ENCODE results near the gene CNOT4.

Gene CNOT4

DNA sequence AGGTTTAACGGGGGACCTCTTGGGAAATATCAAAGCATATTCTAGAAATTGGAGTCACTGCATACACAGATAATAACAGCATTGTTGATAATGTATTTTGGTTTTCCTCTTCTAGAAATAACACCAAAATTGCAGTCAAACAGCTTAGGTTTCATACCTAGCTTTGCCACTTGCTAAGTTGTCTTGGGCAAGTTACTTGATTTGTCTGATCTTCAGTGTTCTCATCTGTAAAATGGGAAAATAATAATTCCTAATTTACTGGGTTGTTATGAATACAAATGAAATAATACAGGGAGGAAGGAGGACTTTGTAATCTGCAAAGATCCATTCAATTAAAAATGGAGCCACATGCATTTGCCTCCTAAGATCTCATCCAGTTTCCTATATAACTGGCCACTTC, 27.6 kb upstream of the CNOT4 start:
- Mint-ChIP-seq H3K4me1 (no peaks in the 10 kb centered on the region), H3K9me3 (no peaks in the 10 kb centered on the region)
- TF ChIP-seq, protein P1, sequence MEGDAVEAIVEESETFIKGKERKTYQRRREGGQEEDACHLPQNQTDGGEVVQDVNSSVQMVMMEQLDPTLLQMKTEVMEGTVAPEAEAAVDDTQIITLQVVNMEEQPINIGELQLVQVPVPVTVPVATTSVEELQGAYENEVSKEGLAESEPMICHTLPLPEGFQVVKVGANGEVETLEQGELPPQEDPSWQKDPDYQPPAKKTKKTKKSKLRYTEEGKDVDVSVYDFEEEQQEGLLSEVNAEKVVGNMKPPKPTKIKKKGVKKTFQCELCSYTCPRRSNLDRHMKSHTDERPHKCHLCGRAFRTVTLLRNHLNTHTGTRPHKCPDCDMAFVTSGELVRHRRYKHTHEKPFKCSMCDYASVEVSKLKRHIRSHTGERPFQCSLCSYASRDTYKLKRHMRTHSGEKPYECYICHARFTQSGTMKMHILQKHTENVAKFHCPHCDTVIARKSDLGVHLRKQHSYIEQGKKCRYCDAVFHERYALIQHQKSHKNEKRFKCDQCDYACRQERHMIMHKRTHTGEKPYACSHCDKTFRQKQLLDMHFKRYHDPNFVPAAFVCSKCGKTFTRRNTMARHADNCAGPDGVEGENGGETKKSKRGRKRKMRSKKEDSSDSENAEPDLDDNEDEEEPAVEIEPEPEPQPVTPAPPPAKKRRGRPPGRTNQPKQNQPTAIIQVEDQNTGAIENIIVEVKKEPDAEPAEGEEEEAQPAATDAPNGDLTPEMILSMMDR (IDR thresholded peaks at IDR 0.05), result no peak

DNA sequence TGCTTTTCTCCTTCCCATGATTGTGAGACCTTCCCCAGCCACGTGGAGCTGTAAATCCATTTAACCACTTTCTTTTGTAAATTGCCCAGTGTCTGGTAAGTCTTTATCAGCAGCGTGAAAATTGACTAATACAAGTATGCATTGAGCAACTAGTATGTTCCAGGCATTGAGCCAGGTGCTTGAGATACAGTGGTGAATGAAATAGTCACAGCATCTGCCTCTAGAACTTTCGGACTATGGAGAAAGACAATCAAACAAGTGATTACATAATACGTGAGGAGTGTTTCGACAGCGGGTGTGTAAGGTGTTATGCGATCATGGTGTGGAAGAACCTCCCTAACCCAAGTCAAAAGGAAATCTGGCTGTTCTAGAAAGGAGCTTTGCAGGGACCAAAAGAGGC, 26.2 kb upstream of the CNOT4 start:
- H3K27me3 Mint-ChIP-seq (ENCODE audit: low read depth, poor library complexity), result no peaks in the 10 kb centered on the region
- H3K27ac Mint-ChIP-seq, result no peak overlapping the region
- DNase-seq, result no peak
- no peaks in the 10 kb centered on the region for H3K9me3 Mint-ChIP-seq
- no peak overlapping the region for H3K4me3 Mint-ChIP-seq
- no peaks in the 10 kb centered on the region for H3K36me3 Mint-ChIP-seq (ENCODE audit: low read depth)
- TF ChIP-seq, protein P1 (IDR thresholded peaks at IDR 0.05), result no peak
- H3K4me1 Mint-ChIP-seq, result no peaks in the 10 kb centered on the region

More for the DNA sequence above, 27.6 kb upstream of the CNOT4 start:
- DNase-seq, result no peak
- no peaks in the 10 kb centered on the region for H3K36me3 Mint-ChIP-seq (ENCODE audit: low read depth)
- H3K27me3 Mint-ChIP-seq (ENCODE audit: low read depth, poor library complexity), result no peaks in the 10 kb centered on the region
- H3K4me3 Mint-ChIP-seq, result no peak overlapping the region
- H3K27ac Mint-ChIP-seq, result no peak overlapping the region

DNA sequence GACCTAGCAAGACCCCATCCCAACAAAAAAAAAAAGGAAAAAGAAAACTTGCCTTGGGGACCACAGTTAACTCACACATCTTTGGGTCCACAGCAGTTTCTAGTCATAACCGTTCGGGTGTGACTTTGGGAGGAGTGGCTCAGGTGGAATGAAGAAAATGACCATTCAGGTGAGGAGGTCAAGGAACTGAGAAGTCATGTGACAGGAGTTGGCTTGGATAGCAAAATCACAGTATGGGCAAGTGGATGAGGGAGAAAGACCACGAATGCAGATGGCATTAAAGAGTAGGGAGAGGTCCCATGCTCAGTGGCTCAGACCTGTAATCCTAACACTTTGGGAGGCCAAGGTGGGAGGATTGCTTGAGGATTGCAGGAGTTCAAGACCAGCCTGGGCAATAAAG, 17.1 kb upstream of the CNOT4 start:
- Mint-ChIP-seq H3K9me3 (no peaks in the 10 kb centered on the region), H3K27me3 (ENCODE audit: low read depth, poor library complexity) (peaks cover 13% of the 10 kb centered on the region), H3K4me1 (no peaks in the 10 kb centered on the region), H3K36me3 (ENCODE audit: low read depth) (no peaks in the 10 kb centered on the region), H3K4me3 (no peak overlapping the region), H3K27ac (no peak overlapping the region)
- no peak for DNase-seq
- TF ChIP-seq, protein P1 (IDR thresholded peaks at IDR 0.05), result no peak

DNA sequence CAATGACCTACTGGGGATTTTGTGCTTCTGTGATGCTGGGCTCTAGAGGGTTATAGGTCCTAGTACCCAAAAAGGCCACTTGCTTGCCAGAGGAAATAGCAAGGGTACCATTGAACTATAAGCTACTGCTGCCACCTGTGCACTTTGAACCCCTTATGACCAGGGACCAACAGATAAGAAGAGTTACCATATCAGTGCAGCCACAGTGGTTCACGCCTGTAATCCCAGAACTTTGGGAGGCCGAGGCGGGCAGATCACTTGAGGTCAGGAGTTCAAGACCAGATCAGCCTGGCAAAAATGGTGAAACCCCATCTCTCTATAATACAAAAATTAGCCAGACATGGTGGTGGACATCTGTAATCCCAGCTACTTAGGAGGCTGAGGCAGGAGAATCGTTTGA, 15.5 kb upstream of the CNOT4 start:
- no peaks in the 10 kb centered on the region for H3K4me1 Mint-ChIP-seq
- H3K36me3 Mint-ChIP-seq (ENCODE audit: low read depth), result no peaks in the 10 kb centered on the region
- TF ChIP-seq, protein P1 (IDR thresholded peaks at IDR 0.05), result no peak
- no peak overlapping the region for H3K27ac Mint-ChIP-seq
- H3K27me3 Mint-ChIP-seq (ENCODE audit: low read depth, poor library complexity), result peaks cover 15% of the 10 kb centered on the region
- no peak overlapping the region for H3K4me3 Mint-ChIP-seq
- no peaks in the 10 kb centered on the region for H3K9me3 Mint-ChIP-seq
- DNase-seq, result no peak

DNA sequence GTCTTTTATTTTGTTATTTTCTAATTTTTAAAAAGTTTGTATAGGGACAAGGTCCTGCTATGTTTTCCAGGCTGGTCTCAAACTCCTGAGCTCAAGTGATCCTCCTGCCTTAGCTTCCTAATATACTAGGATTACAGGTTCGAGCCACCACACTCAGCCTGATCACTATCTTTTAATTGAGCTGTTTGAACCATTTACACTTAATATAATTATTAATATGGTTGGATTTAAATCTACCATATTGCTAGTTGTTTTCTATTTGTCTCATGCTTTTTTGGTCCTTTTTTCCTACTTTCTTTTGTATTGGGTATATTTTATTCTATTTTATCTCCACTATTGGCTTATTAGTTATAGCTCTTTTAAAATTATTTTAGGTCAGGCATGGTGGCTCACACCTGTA, 13.2 kb upstream of the CNOT4 start:
- TF ChIP-seq, protein P1 (IDR thresholded peaks at IDR 0.05), result no peak
- H3K4me1 Mint-ChIP-seq, result no peaks in the 10 kb centered on the region
- peaks cover 10% of the 10 kb centered on the region for H3K27me3 Mint-ChIP-seq (ENCODE audit: low read depth, poor library complexity)
- no peak overlapping the region for H3K27ac Mint-ChIP-seq
- H3K36me3 Mint-ChIP-seq (ENCODE audit: low read depth), result no peaks in the 10 kb centered on the region
- no peak overlapping the region for H3K4me3 Mint-ChIP-seq
- H3K9me3 Mint-ChIP-seq, result no peaks in the 10 kb centered on the region
- no peak for DNase-seq

DNA sequence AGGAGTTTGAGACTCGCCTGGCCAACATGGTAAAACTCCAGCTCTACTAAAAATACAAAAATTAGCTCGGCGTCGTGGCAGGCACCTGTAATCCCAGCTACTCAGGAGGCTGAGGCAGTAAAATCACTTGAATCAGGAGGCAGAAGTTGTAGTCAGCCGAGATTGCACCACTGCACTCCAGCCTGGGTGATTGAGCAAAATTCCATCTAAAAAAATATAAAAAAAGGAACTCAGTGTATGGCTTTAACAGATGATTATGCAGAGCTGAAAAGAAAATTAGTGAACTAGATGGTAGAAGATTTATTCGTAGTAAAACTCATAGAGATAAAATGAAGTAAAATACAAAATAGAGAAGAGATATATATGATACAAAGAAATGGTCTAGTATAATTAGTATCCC, 12.6 kb upstream of the CNOT4 start:
- Mint-ChIP-seq H3K4me3 (no peak overlapping the region), H3K27ac (no peak overlapping the region), H3K27me3 (ENCODE audit: low read depth, poor library complexity) (peaks cover 10% of the 10 kb centered on the region), H3K9me3 (no peaks in the 10 kb centered on the region), H3K36me3 (ENCODE audit: low read depth) (no peaks in the 10 kb centered on the region), H3K4me1 (no peaks in the 10 kb centered on the region)
- TF ChIP-seq, protein P1 (IDR thresholded peaks at IDR 0.05), result no peak
- DNase-seq, result no peak
